Measurements from ENCODE around the gene OXNAD1.

The OXNAD1 gene

GRCh38 chr3:16295298-16295890 is 30.4 kb downstream of the OXNAD1 start:
- Histone ChIP-seq H3K4me3 (ENCODE audit: low read depth, low read length) (no peak overlapping the region), H3K27ac (no peak overlapping the region), H3K27me3 (replicated peaks) (no peaks in the 10 kb centered on the region), H3K36me3 (replicated peaks) (no peaks in the 10 kb centered on the region)
- TF ChIP-seq CTCF (IDR thresholded peaks at IDR 0.05; ENCODE audit: low read depth, low read length, missing control alignments) = no peak
- DNase-seq = no peak
- in situ Hi-C loops (cut with HindIII; ENCODE audit: low pct_ligation_motif_present, low sequenced_read_pairs) = no loop called here

GRCh38 chr3:16297997-16298885 is 33.2 kb downstream of the OXNAD1 start:
- H3K27ac ChIP-seq = no peak overlapping the region

DNA sequence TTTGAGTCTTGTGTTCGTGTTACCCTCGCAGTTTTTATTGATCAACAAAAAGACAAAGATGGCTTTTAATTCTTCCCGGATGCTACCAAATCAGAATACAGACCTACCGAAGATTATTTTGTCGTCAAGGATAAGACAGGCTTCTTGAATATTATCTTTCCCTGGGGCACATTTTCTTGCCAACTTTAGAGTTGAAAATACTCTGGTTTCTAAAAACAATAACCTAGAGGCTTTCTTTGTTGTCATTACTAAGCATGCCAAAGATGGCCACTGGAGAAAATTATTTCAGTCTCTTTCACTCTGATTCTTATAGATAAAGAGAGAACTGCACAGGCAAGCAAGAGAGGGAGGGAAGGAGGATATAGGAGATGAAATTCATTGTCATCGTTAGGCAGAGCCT is 33.9 kb downstream of the OXNAD1 start:
- in situ Hi-C loops (cut with HindIII; ENCODE audit: low pct_ligation_motif_present, low sequenced_read_pairs) = no loop called here
- Histone ChIP-seq H3K27me3 (replicated peaks) (no peaks in the 10 kb centered on the region), H3K36me3 (replicated peaks) (no peaks in the 10 kb centered on the region), H3K4me3 (ENCODE audit: low read depth, low read length) (no peak overlapping the region), H3K27ac (no peak overlapping the region)
- no peak for TF ChIP-seq CTCF (IDR thresholded peaks at IDR 0.05; ENCODE audit: low read depth, low read length, missing control alignments)
- no peak for DNase-seq

More at GRCh38 chr3:16297997-16298885, 33.2 kb downstream of the OXNAD1 start:
- H3K4me3 ChIP-seq (ENCODE audit: low read depth, low read length) = no peak overlapping the region
- H3K36me3 ChIP-seq (replicated peaks) = no peaks in the 10 kb centered on the region
- TF ChIP-seq CTCF (IDR thresholded peaks at IDR 0.05; ENCODE audit: low read depth, low read length, missing control alignments) = no peak
- in situ Hi-C loops (cut with HindIII; ENCODE audit: low pct_ligation_motif_present, low sequenced_read_pairs) = no loop called here
- no peaks in the 10 kb centered on the region for H3K27me3 ChIP-seq (replicated peaks)
- DNase-seq = no peak

DNA sequence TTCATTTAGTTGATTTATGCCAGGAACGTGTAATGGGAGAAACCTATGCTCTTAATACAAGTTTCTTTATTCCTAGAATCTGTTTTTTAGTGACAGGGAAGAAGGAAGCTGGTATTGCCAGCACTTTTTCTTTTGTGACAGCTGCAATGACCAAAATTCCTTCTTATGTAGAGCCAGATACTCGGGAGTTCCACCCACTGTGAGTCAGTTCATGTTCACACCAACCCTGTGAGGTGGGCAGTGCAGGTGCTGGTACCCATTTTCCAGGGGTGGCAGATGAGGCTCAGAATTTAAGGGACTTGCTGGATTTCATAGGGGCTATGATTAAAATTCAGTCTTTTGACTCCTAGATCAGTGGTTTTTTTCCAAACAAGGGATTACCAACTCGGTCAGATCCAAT is 34.7 kb downstream of the OXNAD1 start:
- Histone ChIP-seq H3K27me3 (replicated peaks) (no peaks in the 10 kb centered on the region), H3K36me3 (replicated peaks) (no peaks in the 10 kb centered on the region), H3K4me3 (ENCODE audit: low read depth, low read length) (no peak overlapping the region), H3K27ac (no peak overlapping the region)
- no peak for TF ChIP-seq CTCF (IDR thresholded peaks at IDR 0.05; ENCODE audit: low read depth, low read length, missing control alignments)
- in situ Hi-C loops (cut with HindIII; ENCODE audit: low pct_ligation_motif_present, low sequenced_read_pairs) = no loop called here
- no peak for DNase-seq

- Histone ChIP-seq H3K36me3 (replicated peaks) (no peaks in the 10 kb centered on the region), H3K27me3 (replicated peaks) (no peaks in the 10 kb centered on the region), H3K4me3 (ENCODE audit: low read depth, low read length) (no peak overlapping the region), H3K27ac (no peak overlapping the region)
- DNase-seq = no peak
- no peak for TF ChIP-seq CTCF (IDR thresholded peaks at IDR 0.05; ENCODE audit: low read depth, low read length, missing control alignments)
- in situ Hi-C loops (cut with HindIII; ENCODE audit: low pct_ligation_motif_present, low sequenced_read_pairs) = no loop called here
Observed at GRCh38 chr3:16300307-16300706, 35.3 kb downstream of the OXNAD1 start.
